HL-60 (cell line): ENCODE results near the gene GLYATL1B.

Experiments used
- DNase-seq, 2 experiments: peaks; one replicate each; pipeline ENCODE4 v3.0.0-alpha.2; 2010 to 2020; ENCODE audit warnings: low read depth in 1 of 2, low spot score in 1 of 2
- H3K27ac ChIP-seq: fragments of 250-450 bp; sonication (Bioruptor Pico); replicated peaks from 2 replicates; pipeline ENCODE4 v1.5.1; 2020; ENCODE audit warnings: mild to moderate bottlenecking, moderate library complexity
- H3K27me3 ChIP-seq: fragments of 250-450 bp; sonication (Bioruptor Pico); 2 replicates; pipeline ENCODE4 v1.5.1; 2021; ENCODE audit warnings: mild to moderate bottlenecking, moderate library complexity; ENCODE audit not compliant: insufficient read depth, poor library complexity, severe bottlenecking
- H3K4me3 ChIP-seq: replicated peaks from 2 replicates; pipeline ENCODE4 v1.5.1; 2011; ENCODE audit warnings: mild to moderate bottlenecking, control low read depth, low read length; ENCODE audit not compliant: insufficient read depth
- CTCF ChIP-seq: IDR thresholded peaks from one replicate; pipeline ENCODE4 v1.5.1; 2011; ENCODE audit warnings: low read length, control low read depth, inconsistent platforms; ENCODE audit not compliant: insufficient read depth
- GABPA ChIP-seq: IDR thresholded peaks from 2 replicates; pipeline ENCODE4 v1.6.1; 2012; ENCODE audit warnings: low read depth
- POLR2AphosphoS5 ChIP-seq: IDR thresholded peaks from 2 replicates; pipeline ENCODE4 v1.6.1; 2012; ENCODE audit warnings: low read depth
- REST ChIP-seq: IDR thresholded peaks from 2 replicates; pipeline ENCODE4 v1.6.1; 2012; ENCODE audit warnings: low read depth; ENCODE audit not compliant: insufficient replicate concordance
- SPI1 ChIP-seq: IDR thresholded peaks from 2 replicates; pipeline ENCODE4 v1.6.1; 2012; ENCODE audit warnings: low read depth, mild to moderate bottlenecking, borderline replicate concordance

Gene GLYATL1B

GRCh38 chr11:59117774-59118173, 31.7 kb downstream of the GLYATL1B start:
- Histone ChIP-seq H3K27me3 (no peaks in the 10 kb centered on the region), H3K27ac (no peak overlapping the region), H3K4me3 (no peak overlapping the region)
- DNase-seq, result no peak
- TF ChIP-seq SPI1 (no peak), POLR2AphosphoS5 (no peak), REST (no peak), CTCF (no peak), GABPA (no peak)

- TF ChIP-seq SPI1, result no peak
- TF ChIP-seq REST, result no peak
- no peak for TF ChIP-seq POLR2AphosphoS5
- TF ChIP-seq GABPA, result no peak
- no peak for TF ChIP-seq CTCF
- DNase-seq, result no peak
- Histone ChIP-seq H3K27ac (no peak overlapping the region), H3K27me3 (peaks cover 2% of the 10 kb centered on the region), H3K4me3 (no peak overlapping the region)
These were observed 33.7 kb downstream of the GLYATL1B start for GRCh38 chr11:59119826-59120225.

- Histone ChIP-seq H3K27ac (no peak overlapping the region), H3K4me3 (no peak overlapping the region), H3K27me3 (no peaks in the 10 kb centered on the region)
- TF ChIP-seq SPI1 (no peak), REST (no peak), CTCF (peak; percentile 98)
- DNase-seq, result peak; percentile 44 to 82
These were observed 49.7 kb downstream of the GLYATL1B start for GRCh38 chr11:59135648-59136461.
